ENCODE results near the gene FAM83G. TPM values are rescaled to one million over a fixed set of nuclear protein-coding genes. Genes with fewer than 3 reads are reported as not detected.
"Not testable (repeated sequence)": the region's sequence is repeated elsewhere in the genome, so short reads cannot be mapped to it uniquely, and the experiment has no call there.

Gene FAM83G
- total RNA-seq (2021): 26.6 to 31.4 TPM (median 27.7 TPM) in 3 replicates
- Bru-seq, nascent RNA: percentile 67 among the genes with signal in this experiment
- long read RNA-seq, experiment 1, full-length matches to known transcripts: 47 of 115 reads
- long read RNA-seq, experiment 1, partial matches to known transcripts: 37 of 115 reads
- long read RNA-seq, experiment 1, other reads (novel, unspliced or antisense): 31 of 115 reads
- long read RNA-seq, experiment 2, full-length matches to known transcripts: 7 of 26 reads
- long read RNA-seq, experiment 2, partial matches to known transcripts: 8 of 26 reads
- long read RNA-seq, experiment 2, other reads (novel, unspliced or antisense): 11 of 26 reads
- long read RNA-seq, experiment 3: 0 reads

GRCh38 chr17:19004421-19005136 is at the start of gene FAM83G:
Gene FAM83G (minus strand): TSS chr17:19004764. CDS start chr17:19004041, 723 bp downstream.
- POLR2A ChIA-PET: interaction anchor here (0.6 to 1.2 kb wide), 2 partner anchors 38 to 146 kb away, joined by 3 to 6 read pairs; partner anchors contain the start of gene PRPSAP2
- DNase-seq (ENCODE audit: low spot score): peak; percentile 76
- peak; percentile 56 for ATAC-seq
- peaks cover 20% of the 10 kb centered on the region for H3K4me1 Mint-ChIP-seq
- CTCF ChIA-PET: interaction anchor here (1.8 to 3.3 kb wide), 2 partner anchors 11 to 44 kb away, joined by 4 to 20 read pairs; no protein-coding TSS in a partner anchor
- peaks cover 8% of the 10 kb centered on the region; the same call in 1 of the 2 replicates for H3K36me3 Mint-ChIP-seq
- TF ChIP-seq MAX (CRISPR knock-in tag; IDR thresholded peaks at IDR 0.05) (peak; percentile 67; the same call in 1 of the 2 replicates), ESRRA (CRISPR knock-in tag; IDR thresholded peaks at IDR 0.05; ENCODE audit: borderline replicate concordance) (no peak), ZBTB21 (CRISPR knock-in tag; IDR thresholded peaks at IDR 0.05; ENCODE audit: borderline replicate concordance) (peak; percentile 65; the same call in 1 of the 2 replicates), AFF4 (CRISPR knock-in tag; IDR thresholded peaks at IDR 0.05; ENCODE audit: borderline replicate concordance) (no peak), NR3C1 (CRISPR knock-in tag; conservative IDR thresholded peaks at IDR 0.05; ENCODE audit: low read depth) (0 out of 2 replicates have a peak, but pooled peaks have one; percentile 57), TEAD1 (CRISPR knock-in tag; IDR thresholded peaks at IDR 0.05) (peak; percentile 31; the same call in 1 of the 2 replicates), MLX (CRISPR knock-in tag; IDR thresholded peaks at IDR 0.05) (0 out of 2 replicates have a peak, but pooled peaks have one; percentile 55), FOXP1 (CRISPR knock-in tag; IDR thresholded peaks at IDR 0.05; ENCODE audit: borderline replicate concordance) (peak; percentile 21; the same call in 1 of the 2 replicates), ZNF416 (CRISPR knock-in tag; IDR thresholded peaks at IDR 0.05) (no peak), KAT7 (CRISPR knock-in tag; IDR thresholded peaks at IDR 0.05; ENCODE audit: borderline replicate concordance) (no peak), USF1 (CRISPR knock-in tag; IDR thresholded peaks at IDR 0.05) (peak; percentile 93), TP53 (CRISPR knock-in tag; IDR thresholded peaks at IDR 0.05) (peak; percentile 71; the same call in 1 of the 2 replicates), NFE2L1 (CRISPR knock-in tag; IDR thresholded peaks at IDR 0.05) (no peak), JUN (CRISPR knock-in tag; IDR thresholded peaks at IDR 0.05) (peak; percentile 33; the same call in 1 of the 2 replicates), USF2 (CRISPR knock-in tag; IDR thresholded peaks at IDR 0.05) (peak; percentile 97), ZNF138 (CRISPR knock-in tag; conservative IDR thresholded peaks at IDR 0.05) (0 out of 2 replicates have a peak, but pooled peaks have one; percentile 42), SP1 (CRISPR knock-in tag; conservative IDR thresholded peaks at IDR 0.05) (peak; percentile 77), ATF2 (CRISPR knock-in tag; IDR thresholded peaks at IDR 0.05; ENCODE audit: borderline replicate concordance, low read depth) (no peak), HMGXB4 (CRISPR knock-in tag; IDR thresholded peaks at IDR 0.05) (peak; percentile 20; the same call in 1 of the 2 replicates), CREM (CRISPR knock-in tag; IDR thresholded peaks at IDR 0.05) (0 out of 2 replicates have a peak, but pooled peaks have one; percentile 40), GABPB1 (CRISPR knock-in tag; IDR thresholded peaks at IDR 0.05) (0 out of 2 replicates have a peak, but pooled peaks have one; percentile 12)
- no peaks in the 10 kb centered on the region; the same call in 1 of the 2 replicates for H3K27me3 Mint-ChIP-seq (ENCODE audit: low read depth)
- H3K27ac Mint-ChIP-seq: peak within 1 kb of the TSS; percentile 90
- H3K9me3 Mint-ChIP-seq: peaks cover 11% of the 10 kb centered on the region
- H3K4me3 Mint-ChIP-seq: peak within 1 kb of the TSS; percentile 87

- CTCF ChIA-PET; H3K27ac Mint-ChIP-seq; H3K27me3 Mint-ChIP-seq (ENCODE audit: low read depth); H3K4me3 Mint-ChIP-seq; POLR2A ChIA-PET; H3K36me3 Mint-ChIP-seq; H3K9me3 Mint-ChIP-seq; H3K4me1 Mint-ChIP-seq; DNase-seq (ENCODE audit: low spot score); ATAC-seq: not testable (repeated sequence)
Measured at GRCh38 chr17:19048826-19049225, 44.3 kb upstream of the FAM83G start.
